HEK293T (cell line): ENCODE data around the gene VTI1A.
"Not testable (repeated sequence)": the region's sequence is repeated elsewhere in the genome, so short reads cannot be mapped to it uniquely, and the experiment has no call there.

Source experiments
- CTCF ChIA-PET: fragments of 350-600 bp; formaldehyde crosslinking; extraction: SDS; loops from one replicate; lab custom pipeline; 2021; ENCODE audit warnings: antibody characterized with exemption, inconsistent platforms; lab: Yijun Ruan, JAX
- POLR2A ChIA-PET: fragments of 350-600 bp; formaldehyde crosslinking; extraction: SDS; loops from one replicate; lab custom pipeline; 2020; ENCODE audit warnings: antibody characterized with exemption, inconsistent platforms; lab: Yijun Ruan, JAX
- DNase-seq: peaks from one replicate; pipeline ENCODE4 v3.0.0; 2012; ENCODE audit warnings: mixed read lengths; ENCODE audit errors: extremely low spot score
- ARNT ChIP-seq: fragments of 450-650 bp; IDR thresholded peaks from 2 replicates; pipeline ENCODE4 v1.6.1; 2017; ENCODE audit warnings: mild to moderate bottlenecking
- BHLHE40 ChIP-seq: fragments of 450-650 bp; IDR thresholded peaks from 2 replicates; pipeline ENCODE4 v1.6.1; 2016; ENCODE audit warnings: mild to moderate bottlenecking, moderate library complexity, borderline replicate concordance
- CTBP1 ChIP-seq: fragments of 450-650 bp; IDR thresholded peaks from 2 replicates; pipeline ENCODE4 v1.6.1; 2016; ENCODE audit warnings: borderline replicate concordance
- ELF4 ChIP-seq: fragments of 450-650 bp; IDR thresholded peaks from 2 replicates; pipeline ENCODE4 v1.6.1; 2017; ENCODE audit warnings: antibody characterized with exemption
- FOXA1 ChIP-seq: fragments of 450-650 bp; IDR thresholded peaks from 2 replicates; pipeline ENCODE4 v1.6.1; 2016; ENCODE audit warnings: mild to moderate bottlenecking
- FOXK2 ChIP-seq: fragments of 450-650 bp; IDR thresholded peaks from 2 replicates; pipeline ENCODE4 v1.6.1; 2016; ENCODE audit warnings: mild to moderate bottlenecking
- FOXM1 ChIP-seq: fragments of 450-650 bp; IDR thresholded peaks from 2 replicates; pipeline ENCODE4 v1.6.1; 2017; ENCODE audit warnings: mild to moderate bottlenecking, borderline replicate concordance
- HDGF ChIP-seq: fragments of 450-650 bp; IDR thresholded peaks from 2 replicates; pipeline ENCODE4 v1.6.1; 2017; ENCODE audit warnings: antibody characterized with exemption, borderline replicate concordance
- L3MBTL2 ChIP-seq: fragments of 450-650 bp; conservative IDR thresholded peaks from 2 replicates; pipeline ENCODE4 v1.6.1; 2016; ENCODE audit warnings: mild to moderate bottlenecking
- LEF1 ChIP-seq: fragments of 450-650 bp; IDR thresholded peaks from 2 replicates; pipeline ENCODE4 v1.6.1; 2017; ENCODE audit warnings: mild to moderate bottlenecking, borderline replicate concordance
- NFRKB ChIP-seq: fragments of 450-650 bp; IDR thresholded peaks from 2 replicates; pipeline ENCODE4 v1.6.1; 2016; ENCODE audit warnings: mild to moderate bottlenecking, moderate library complexity
- PKNOX1 ChIP-seq: fragments of 450-650 bp; IDR thresholded peaks from 2 replicates; pipeline ENCODE4 v1.6.1; 2016
- SP1 ChIP-seq: fragments of 450-650 bp; IDR thresholded peaks from 2 replicates; pipeline ENCODE4 v1.6.1; 2017
- SUZ12 ChIP-seq: fragments of 450-650 bp; IDR thresholded peaks from 2 replicates; pipeline ENCODE4 v1.6.1; 2016; ENCODE audit warnings: mild to moderate bottlenecking
- TARDBP ChIP-seq: fragments of 450-650 bp; IDR thresholded peaks from 2 replicates; pipeline ENCODE4 v1.6.1; 2016
- ZNF384 ChIP-seq: fragments of 450-650 bp; IDR thresholded peaks from 2 replicates; pipeline ENCODE4 v1.6.1; 2016

VTI1A gene

DNA sequence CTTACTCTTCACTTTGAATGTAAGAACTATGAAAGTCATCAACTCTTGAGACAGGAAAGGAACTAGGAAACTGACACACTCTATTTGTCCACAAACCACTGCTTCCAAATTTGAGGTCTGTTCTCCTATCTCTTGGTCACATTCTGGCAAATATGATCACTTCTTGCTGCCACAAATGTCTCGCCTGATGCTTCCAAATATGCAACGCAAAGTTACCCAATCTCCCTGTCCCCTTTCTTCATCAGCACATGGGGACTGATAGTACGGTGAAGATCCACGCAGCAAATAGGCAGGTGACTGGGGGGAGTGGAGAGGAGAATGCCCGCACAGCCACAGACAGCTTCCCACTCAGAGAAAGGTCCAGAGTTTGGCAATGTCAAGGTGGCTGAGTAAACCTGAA lies 410.5 kb downstream of the VTI1A start:
- no peak for TF ChIP-seq L3MBTL2
- TF ChIP-seq FOXA1: no peak
- TF ChIP-seq NFRKB: no peak
- TF ChIP-seq HDGF: no peak
- TF ChIP-seq TARDBP: no peak
- no peak for TF ChIP-seq LEF1
- no peak for TF ChIP-seq ELF4
- no peak for TF ChIP-seq ZNF384
- DNase-seq: no peak
- ChIA-PET POLR2A (no interaction called here), CTCF (no interaction called here)

DNA sequence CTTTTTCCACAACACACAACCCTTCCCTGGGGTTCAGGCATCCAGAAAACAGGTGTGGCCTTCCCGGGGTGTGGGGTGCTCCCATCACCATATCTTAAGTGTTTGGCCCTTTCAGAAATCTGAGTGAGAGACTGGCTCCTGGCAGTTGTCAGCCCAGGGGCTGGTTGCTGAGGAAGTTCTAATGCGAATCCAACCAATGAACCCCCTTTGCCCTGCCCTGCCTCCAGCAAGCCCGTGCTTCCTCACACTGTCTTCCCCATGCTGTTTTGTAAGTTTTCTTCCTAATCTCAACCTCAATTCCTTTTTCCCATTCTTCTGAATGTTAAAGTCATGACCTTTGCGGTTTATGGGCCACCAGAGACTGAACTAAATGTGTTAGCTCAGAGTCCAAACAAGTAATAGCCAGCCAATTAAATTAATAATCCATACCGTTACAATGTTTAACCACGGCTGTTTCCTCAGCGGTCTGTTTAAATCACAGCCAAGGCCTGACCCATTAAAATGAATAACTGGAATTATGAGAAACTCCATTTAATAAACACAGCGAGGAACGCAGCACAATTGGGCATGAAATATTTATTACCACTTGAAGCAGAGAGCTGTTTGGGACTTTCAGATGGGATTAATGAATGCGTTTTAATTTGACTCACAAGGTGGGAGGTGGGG lies 412.1 kb downstream of the VTI1A start:
- CTCF ChIA-PET: no interaction called here
- TF ChIP-seq ARNT (no peak), L3MBTL2 (no peak), CTBP1 (no peak), BHLHE40 (no peak), PKNOX1 (no peak), HDGF (no peak), FOXK2 (no peak), LEF1 (no peak), FOXA1 (no peak), SUZ12 (no peak), TARDBP (no peak), NFRKB (no peak), ELF4 (no peak), FOXM1 (no peak), ZNF384 (no peak), SP1 (no peak)
- POLR2A ChIA-PET: no interaction called here
- DNase-seq: no peak

- TF ChIP-seq BHLHE40 (no peak), L3MBTL2 (no peak), ELF4 (no peak), HDGF (no peak), SUZ12 (no peak), LEF1 (no peak), PKNOX1 (no peak), FOXM1 (no peak), CTBP1 (no peak), ZNF384 (no peak), ARNT (no peak)
- CTCF ChIA-PET: no interaction called here
- POLR2A ChIA-PET: no interaction called here
- no peak for DNase-seq
These were observed 412.8 kb downstream of the VTI1A start for GRCh38 chr10:112859793-112860192.

GRCh38 chr10:112863461-112863860 lies 416.4 kb downstream of the VTI1A start:
- POLR2A ChIA-PET, DNase-seq, CTCF ChIA-PET: not testable (repeated sequence)
